Heart left ventricle (tissue), 13 donors: Measurements from ENCODE around the gene HTT.

ENCODE experiments used
- CTCF ChIP-seq, 12 donors: fragments of 200-600 bp; sonication (generic) in 4 of 12; IDR thresholded peaks; one replicate each; pipeline versions ENCODE4 v1.5.0 to v1.8.0; 2018 to 2022; ENCODE audit warnings: antibody characterized with exemption in 12 of 12, mild to moderate bottlenecking in 5 of 12
- POLR2A ChIP-seq, 2 donors: fragments of 450-650 bp; IDR thresholded peaks; one replicate each; pipeline ENCODE4 v1.6.1; 2017; ENCODE audit warnings: antibody characterized with exemption in 2 of 2, mild to moderate bottlenecking in 2 of 2, moderate library complexity in 2 of 2
- donor health status: ischemic (EF 13 %, LVEDD 7.1; RV severe dilation, severe dysfunction).
- donor health status: DM: no; HTN: yes; CAD: no.
- donor health status: DM: no; HTN: no; CAD: no.
- donor health status: ischemic (EF 25% LVEDD 6.9; RV normal size, moderate dysfunction).
- donor health status: ischemic (EF 25% LVEDD 5.7; RV mildly dilated, moderate dysfunction).
- donor health status: ischemic (EF 35%, LVEDD 5.7; RV mildly dilated, moderate dysfunction).
- donor health status: nonischemic (EF 11% LVEDD 7.7; RV severe dilation, severe dysfunction).
- donor health status: DM: yes; HTN: yes; CAD: no.
- donor health status: PGD.
- donor health status: ischemic (EF 29% LVEDD 5.4; RV normal size, mild dysfunction).
- donor health status: nonischemic (EF 23%, LVEDD 6.1; RV moderate dilation, normal function).

DNA sequence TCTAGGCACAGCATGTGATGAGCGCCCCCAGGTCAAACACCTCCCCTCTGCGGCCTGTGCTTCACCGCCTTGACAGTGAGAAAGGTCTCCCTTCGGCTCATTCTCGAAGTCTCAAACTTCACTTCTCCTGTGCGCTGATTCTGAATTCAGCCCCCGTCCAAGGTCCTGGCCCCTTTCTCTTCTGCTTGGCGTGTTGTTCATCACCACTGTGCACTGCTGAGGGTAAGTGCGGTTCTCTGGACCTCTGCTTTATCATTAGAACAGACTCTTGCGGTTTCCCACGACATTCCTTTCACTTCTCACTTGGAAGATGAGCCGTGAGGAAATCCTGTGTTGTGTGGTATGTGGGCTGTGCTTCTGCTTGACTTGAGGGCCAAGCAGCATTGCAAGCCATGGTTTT lies 12.0 kb upstream of the HTT start:
- TF ChIP-seq POLR2A (IDR thresholded peaks at IDR 0.05) (no peak), CTCF (IDR thresholded peaks at IDR 0.05) (no peak)
